Gastroesophageal sphincter (tissue), 4 donors: ENCODE measurements around the gene TMPRSS9. TPM values are rescaled to one million over a fixed set of nuclear protein-coding genes. Genes with fewer than 3 reads are reported as not detected.
A peak's percentile ranks its signal among the peaks of the same experiment; 100 is the strongest.

Experiments used
- ATAC-seq: fragments of 150-250 bp; one replicate; pipeline ENCODE4 v1.9.1; 2016; ENCODE audit warnings: mild to moderate bottlenecking, moderate library complexity
- H3K27ac ChIP-seq, 4 donors: fragments of 200-600 bp; sonication (generic) in 3 of 4; 1 replicate in 3 of 4; 2 replicates in 1 of 4; pipeline ENCODE4 v1.5.1; 2016 to 2019
- H3K27me3 ChIP-seq: fragments of 200-600 bp; sonication (generic); one replicate; pipeline ENCODE4 v1.5.1; 2019
- H3K36me3 ChIP-seq, 2 donors: fragments of 200-600 bp; sonication (generic); one replicate each; pipeline ENCODE4 v1.5.1; 2019; ENCODE audit warnings: control low read depth in 1 of 2
- H3K4me1 ChIP-seq, 3 donors: fragments of 200-600 bp; sonication (generic); 1 replicate in 2 of 3; 2 replicates in 1 of 3; pipeline ENCODE4 v1.5.1; 2016 to 2019; ENCODE audit warnings: control low read depth in 2 of 3
- H3K4me3 ChIP-seq, 2 donors: fragments of 200-600 bp; sonication (generic); one replicate each; pipeline ENCODE4 v1.5.1; 2019; ENCODE audit warnings: mild to moderate bottlenecking in 1 of 2, moderate library complexity in 1 of 2
- H3K9me3 ChIP-seq, 3 donors: fragments of 200-600 bp; sonication (generic); one replicate each; pipeline ENCODE4 v1.5.1; 2017 to 2019; ENCODE audit warnings: control low read depth in 2 of 3
- CTCF ChIP-seq, 4 experiments: fragments of 200-600 bp in 2 of 4; fragments of 450-650 bp in 2 of 4; sonication (generic) in 1 of 4; IDR thresholded peaks; one replicate each; pipeline ENCODE4 v1.5.1; 2017 to 2019; ENCODE audit warnings: antibody characterized with exemption in 4 of 4, mild to moderate bottlenecking in 2 of 4, moderate library complexity in 2 of 4
- EP300 ChIP-seq: sonication (generic); formaldehyde crosslinking; IDR thresholded peaks from one replicate; pipeline ENCODE4 v1.6.1; 2017; ENCODE audit warnings: antibody characterized with exemption, mild to moderate bottlenecking
- POLR2A ChIP-seq, 2 donors: fragments of 450-650 bp; IDR thresholded peaks; one replicate each; pipeline ENCODE4 v1.6.1; 2017; ENCODE audit warnings: antibody characterized with exemption in 2 of 2, mild to moderate bottlenecking in 2 of 2, moderate library complexity in 1 of 2
- POLR2AphosphoS5 ChIP-seq: sonication (generic); formaldehyde crosslinking; IDR thresholded peaks from one replicate; pipeline ENCODE4 v1.6.1; 2017; ENCODE audit warnings: antibody characterized with exemption
- WGBS, 2 donors: methylation state at CpG; one replicate each; pipeline ENCODE4 v1.1.5; 2018; ENCODE audit warnings: low coverage in 1 of 2; 5-methylcytosine and 5-hydroxymethylcytosine counted together
- total RNA-seq, 4 donors: library from RNA; depleted of rRNA; stranded (reverse); fragments of >200 nt; gene quantifications; one replicate each; pipeline ENCODE4 v1.1.0, GENCODE V29; 2016

Gene TMPRSS9
- total RNA-seq, 4 donors from 2014 or later = 0.54 TPM; not detected in 3

GRCh38 chr19:2315818-2316353 is 44.2 kb upstream of the TMPRSS9 start:
- Histone ChIP-seq H3K27me3 (peaks cover 33% of the 10 kb centered on the region), H3K4me1 (peaks cover 0 to 6% (median 0%) of the 10 kb centered on the region in 3 donors), H3K4me3 (no peak overlapping the region), H3K27ac (no peak overlapping the region), H3K36me3 (peaks cover 0 to under 1% of the 10 kb centered on the region in 2 donors), H3K9me3 (peaks cover 0 to 18% (median 0%) of the 10 kb centered on the region in 3 donors)
- TF ChIP-seq POLR2A (IDR thresholded peaks at IDR 0.05) (no peak), CTCF (IDR thresholded peaks at IDR 0.05) (peak in 3 of 4 experiments; percentile 33 to 64 (median 49)), EP300 (no peak), POLR2AphosphoS5 (no peak)
- peak; percentile 71 for ATAC-seq
- WGBS, 2 donors = 53% methylated on average over 5 of the region's 22 CpGs; no CpG with 5 or more reads in 1 of the 2 donors

- H3K36me3 ChIP-seq = peaks cover 0 to 14% of the 10 kb centered on the region in 2 donors
- H3K4me1 ChIP-seq = peaks cover 0 to 6% (median 0%) of the 10 kb centered on the region in 3 donors
- TF ChIP-seq EP300 = no peak
- TF ChIP-seq POLR2A (IDR thresholded peaks at IDR 0.05) = no peak
- no peak for TF ChIP-seq POLR2AphosphoS5
- no peak for TF ChIP-seq CTCF (IDR thresholded peaks at IDR 0.05)
- no peak overlapping the region for H3K27ac ChIP-seq
- 80 to 98% methylated on average over 1 to 7 of the region's 13 CpGs for WGBS, 2 donors
- ATAC-seq = no peak
- peaks cover 0 to 18% (median 0%) of the 10 kb centered on the region in 3 donors for H3K9me3 ChIP-seq
- no peak overlapping the region for H3K4me3 ChIP-seq
- H3K27me3 ChIP-seq = peaks cover 19% of the 10 kb centered on the region
Measured at GRCh38 chr19:2317300-2317699, 42.8 kb upstream of the TMPRSS9 start.

GRCh38 chr19:2317756-2318155 is 42.3 kb upstream of the TMPRSS9 start:
- Histone ChIP-seq H3K4me3 (no peak overlapping the region), H3K9me3 (peaks cover 0 to 18% (median 0%) of the 10 kb centered on the region in 3 donors), H3K27me3 (peaks cover 14% of the 10 kb centered on the region), H3K36me3 (peaks cover 0 to 19% of the 10 kb centered on the region in 2 donors), H3K27ac (no peak overlapping the region), H3K4me1 (peaks cover 0 to 6% (median 0%) of the 10 kb centered on the region in 3 donors)
- ATAC-seq = no peak
- 81 to 83% methylated on average over 8 to 11 of the region's 25 CpGs for WGBS, 2 donors
- TF ChIP-seq POLR2AphosphoS5 (no peak), EP300 (no peak), CTCF (IDR thresholded peaks at IDR 0.05) (no peak), POLR2A (IDR thresholded peaks at IDR 0.05) (no peak)

GRCh38 chr19:2318923-2319322 is 41.1 kb upstream of the TMPRSS9 start:
- Histone ChIP-seq H3K27me3 (peaks cover 2% of the 10 kb centered on the region), H3K4me3 (no peak overlapping the region), H3K36me3 (peaks cover 0 to 31% of the 10 kb centered on the region in 2 donors), H3K4me1 (peaks cover 0 to 6% (median 0%) of the 10 kb centered on the region in 3 donors), H3K9me3 (peaks cover 0 to 18% (median 0%) of the 10 kb centered on the region in 3 donors), H3K27ac (no peak overlapping the region)
- WGBS, 2 donors = 92 to 94% methylated on average over 3 to 4 of the region's 6 CpGs
- no peak for ATAC-seq
- TF ChIP-seq CTCF (IDR thresholded peaks at IDR 0.05) (no peak), POLR2AphosphoS5 (no peak), POLR2A (IDR thresholded peaks at IDR 0.05) (no peak), EP300 (no peak)

- Histone ChIP-seq H3K4me3 (no peak overlapping the region), H3K9me3 (peaks cover 0 to 15% (median 0%) of the 10 kb centered on the region in 3 donors), H3K4me1 (peaks cover 0 to 6% (median 0%) of the 10 kb centered on the region in 3 donors), H3K27ac (no peak overlapping the region), H3K27me3 (no peaks in the 10 kb centered on the region), H3K36me3 (peaks cover 0 to 37% of the 10 kb centered on the region in 2 donors)
- no peak for ATAC-seq
- WGBS, 2 donors = no CpG with 5 or more reads among the region's 20 CpGs
- TF ChIP-seq EP300 (no peak), POLR2A (IDR thresholded peaks at IDR 0.05) (no peak), POLR2AphosphoS5 (no peak), CTCF (IDR thresholded peaks at IDR 0.05) (no peak)
Measured at GRCh38 chr19:2319551-2319950, 40.5 kb upstream of the TMPRSS9 start.
